WTC11 (cell line): ENCODE data around the gene SLC6A18. TPM values are rescaled to one million over a fixed set of nuclear protein-coding genes. Genes with fewer than 3 reads are reported as not detected.

ENCODE experiments used
- ATAC-seq: fragments of 200-7000 bp; cut with Tn5 transposase; 2 replicates; pipeline ENCODE4 v1.10.0; 2021; ENCODE audit warnings: mild to moderate bottlenecking, moderate library complexity
- CTCF ChIA-PET: fragments of 300-600 bp; sonication (Branson Sonifier 250); formaldehyde crosslinking; loops from one replicate; lab custom pipeline; 2021; ENCODE audit warnings: antibody characterized with exemption; lab: Charles Lee
- POLR2A ChIA-PET: fragments of 350-600 bp; sonication (Branson Sonifier 250); formaldehyde crosslinking; loops from one replicate; lab custom pipeline; 2021; ENCODE audit warnings: antibody characterized with exemption; lab: Charles Lee
- DNase-seq: peaks from one replicate; pipeline ENCODE4 v3.0.0; 2021; ENCODE audit warnings: low spot score
- H3K27ac Mint-ChIP-seq: 2 replicates; pipeline ENCODE4 v1.8.0; 2021; ENCODE audit warnings: mixed read lengths
- H3K27me3 Mint-ChIP-seq: 2 replicates; pipeline ENCODE4 v1.8.0; 2021; ENCODE audit warnings: low read depth, mild to moderate bottlenecking, moderate library complexity, mixed read lengths
- H3K36me3 Mint-ChIP-seq: 2 replicates; pipeline ENCODE4 v1.8.0; 2021; ENCODE audit warnings: mixed read lengths
- H3K4me1 Mint-ChIP-seq: 2 replicates; pipeline ENCODE4 v1.8.0; 2022; ENCODE audit warnings: mixed read lengths
- H3K4me3 Mint-ChIP-seq: 2 replicates; pipeline ENCODE4 v1.8.0; 2021; ENCODE audit warnings: mild to moderate bottlenecking, moderate library complexity, mixed read lengths
- H3K9me3 Mint-ChIP-seq: 2 replicates; pipeline ENCODE4 v1.8.0; 2021; ENCODE audit warnings: mixed read lengths
- AR ChIP-seq: fragments of 250-450 bp; sonication (Bioruptor Pico); IDR thresholded peaks from 2 replicates; pipeline ENCODE4 v1.9.0; 2021; ENCODE audit warnings: mild to moderate bottlenecking
- ARID4B ChIP-seq: sonication (generic); formaldehyde crosslinking; IDR thresholded peaks from 2 replicates; pipeline ENCODE4 v1.8.0; 2023; ENCODE audit warnings: missing genetic modification reagents, mild to moderate bottlenecking, borderline replicate concordance
- E2F4 ChIP-seq: sonication (generic); formaldehyde crosslinking; IDR thresholded peaks from 2 replicates; pipeline ENCODE4 v1.8.1; 2022; ENCODE audit warnings: low read depth, mild to moderate bottlenecking, moderate library complexity, missing genetic modification reagents, borderline replicate concordance
- ERG ChIP-seq: fragments of 250-450 bp; sonication (Bioruptor Pico); IDR thresholded peaks from 2 replicates; pipeline ENCODE4 v1.8.0; 2021; ENCODE audit warnings: mild to moderate bottlenecking
- ESRRA ChIP-seq: sonication (generic); formaldehyde crosslinking; IDR thresholded peaks from 2 replicates; pipeline ENCODE4 v1.8.1; 2022; ENCODE audit warnings: mild to moderate bottlenecking, missing genetic modification reagents, borderline replicate concordance
- TCF7 ChIP-seq: sonication (generic); formaldehyde crosslinking; IDR thresholded peaks from 2 replicates; pipeline ENCODE4 v1.8.0; 2022; ENCODE audit warnings: mild to moderate bottlenecking, low read depth, missing genetic modification reagents, moderate library complexity
- TEAD4 ChIP-seq: sonication (generic); formaldehyde crosslinking; IDR thresholded peaks from 2 replicates; pipeline ENCODE4 v1.8.0; 2022; ENCODE audit warnings: mild to moderate bottlenecking, missing genetic modification reagents
- USF2 ChIP-seq: sonication (generic); formaldehyde crosslinking; IDR thresholded peaks from 2 replicates; pipeline ENCODE4 v1.8.1; 2023; ENCODE audit warnings: mild to moderate bottlenecking, missing genetic modification reagents, moderate library complexity
- ZBTB43 ChIP-seq: sonication (generic); formaldehyde crosslinking; IDR thresholded peaks from 2 replicates; pipeline ENCODE4 v1.8.1; 2023; ENCODE audit warnings: mild to moderate bottlenecking, missing genetic modification reagents
- ZMAT4 ChIP-seq: fragments of 250-450 bp; sonication (Bioruptor Pico); IDR thresholded peaks from 2 replicates; pipeline ENCODE4 v1.9.0; 2021; ENCODE audit warnings: mild to moderate bottlenecking
- ZNF263 ChIP-seq: sonication (generic); formaldehyde crosslinking; IDR thresholded peaks from 2 replicates; pipeline ENCODE4 v1.8.1; 2022; ENCODE audit warnings: low read depth, mild to moderate bottlenecking, moderate library complexity, missing genetic modification reagents
- ZNF281 ChIP-seq: sonication (generic); formaldehyde crosslinking; IDR thresholded peaks from 2 replicates; pipeline ENCODE4 v1.8.0; 2023; ENCODE audit warnings: mild to moderate bottlenecking, missing genetic modification reagents
- ZNF416 ChIP-seq: fragments of 250-450 bp; sonication (Bioruptor Pico); IDR thresholded peaks from 2 replicates; pipeline ENCODE4 v1.9.0; 2021; ENCODE audit warnings: mild to moderate bottlenecking, inconsistent platforms
- ZNF512 ChIP-seq: sonication (generic); formaldehyde crosslinking; IDR thresholded peaks from 2 replicates; pipeline ENCODE4 v1.8.1; 2022; ENCODE audit warnings: missing genetic modification reagents, borderline replicate concordance
- total RNA-seq: library from RNA; stranded (reverse); gene quantifications from 3 replicates; pipeline ENCODE4 v1.2.3, GENCODE V29; 2021

The SLC6A18 gene
- total RNA-seq, 1 experiment from 2014 or later: not detected

GRCh38 chr5:1252681-1253080, 27.5 kb downstream of the SLC6A18 start (continued):
- TF ChIP-seq ERG (CRISPR knock-in tag): no peak

- DNase-seq (no peak), ATAC-seq (no peak)
- H3K36me3 Mint-ChIP-seq: peaks cover 3% of the 10 kb centered on the region; the same call in 1 of the 2 replicates
- no peaks in the 10 kb centered on the region for H3K4me1 Mint-ChIP-seq
- POLR2A ChIA-PET: interaction anchor here (0.6 kb wide), 1 partner anchor 66 kb away, joined by 3 read pairs; no protein-coding TSS in a partner anchor
- no peak for TF ChIP-seq TEAD4 (CRISPR knock-in tag)
- no peak for TF ChIP-seq ZNF281 (CRISPR knock-in tag)
- TF ChIP-seq USF2 (CRISPR knock-in tag): no peak
- no peak for TF ChIP-seq ZMAT4 (CRISPR knock-in tag)
- TF ChIP-seq ZNF263 (CRISPR knock-in tag): no peak
- TF ChIP-seq ZNF416 (CRISPR knock-in tag): no peak
- TF ChIP-seq ESRRA: no peak
- H3K4me3 Mint-ChIP-seq: no peak overlapping the region
- CTCF ChIA-PET: no interaction called here
- H3K9me3 Mint-ChIP-seq: no peaks in the 10 kb centered on the region
- no peaks in the 10 kb centered on the region for H3K27me3 Mint-ChIP-seq
- no peak overlapping the region for H3K27ac Mint-ChIP-seq
These were observed 28.4 kb downstream of the SLC6A18 start for GRCh38 chr5:1253456-1254105.

GRCh38 chr5:1254196-1254595, 29.0 kb downstream of the SLC6A18 start:
- no peaks in the 10 kb centered on the region for H3K27me3 Mint-ChIP-seq
- ChIA-PET POLR2A (no interaction called here), CTCF (interaction anchor here (0.6 to 1.2 kb wide), 2 partner anchors 31 to 391 kb away, joined by 3 to 4 read pairs; no protein-coding TSS in a partner anchor)
- no peaks in the 10 kb centered on the region for H3K4me1 Mint-ChIP-seq
- ATAC-seq: no peak
- DNase-seq: no peak
- H3K4me3 Mint-ChIP-seq: no peak overlapping the region
- H3K36me3 Mint-ChIP-seq: peaks cover 3% of the 10 kb centered on the region; the same call in 1 of the 2 replicates
- H3K9me3 Mint-ChIP-seq: no peaks in the 10 kb centered on the region
- no peak overlapping the region for H3K27ac Mint-ChIP-seq
- no peak for TF ChIP-seq AR (CRISPR knock-in tag)
- TF ChIP-seq E2F4 (CRISPR knock-in tag): no peak
- no peak for TF ChIP-seq ZNF512 (CRISPR knock-in tag)
- no peak for TF ChIP-seq ZBTB43 (CRISPR knock-in tag)
- no peak for TF ChIP-seq ARID4B (CRISPR knock-in tag)
- TF ChIP-seq TCF7 (CRISPR knock-in tag): no peak
